MG63 (cell line): Measurements from ENCODE around the gene CNOT8. TPM values are rescaled to one million over a fixed set of nuclear protein-coding genes. Genes with fewer than 3 reads are reported as not detected.

Experiments used
- DNase-seq: peaks from one replicate; pipeline ENCODE4 v3.0.0-alpha.2; 2020
- H3K27me3 ChIP-seq: fragments of 250-450 bp; sonication (Bioruptor Pico); 2 replicates; pipeline ENCODE4 v1.5.1; 2020; ENCODE audit warnings: mild to moderate bottlenecking, moderate library complexity
- H3K36me3 ChIP-seq: fragments of 250-450 bp; sonication (Bioruptor Pico); 2 replicates; pipeline ENCODE4 v1.5.1; 2020; ENCODE audit warnings: mild to moderate bottlenecking, moderate library complexity
- H3K4me3 ChIP-seq: fragments of 250-450 bp; sonication (Bioruptor Pico); 2 replicates; pipeline ENCODE4 v1.5.1; 2020; ENCODE audit warnings: mild to moderate bottlenecking, moderate library complexity
- H3K9me3 ChIP-seq: fragments of 250-450 bp; sonication (Bioruptor Pico); 2 replicates; pipeline ENCODE4 v1.5.1; 2020; ENCODE audit warnings: mild to moderate bottlenecking, moderate library complexity
- total RNA-seq: library from RNA; depleted of rRNA; stranded (reverse); fragments of >200 nt; shearing (Covaris generic); gene quantifications from 2 replicates; pipeline ENCODE4 v1.2.3, GENCODE V29; 2014; ENCODE audit warnings: low replicate concordance

CNOT8 gene
- total RNA-seq, 1 experiment from 2014 or later = 70.7 TPM

- H3K9me3 ChIP-seq = no peaks in the 10 kb centered on the region
- H3K4me3 ChIP-seq = peak within 1 kb of the TSS; percentile 23
- no peaks in the 10 kb centered on the region for H3K27me3 ChIP-seq
- 0 out of 2 replicates have a peak, but pooled peaks cover under 1% of the 10 kb centered on the region for H3K36me3 ChIP-seq
- DNase-seq = peak; percentile 63
Observed at GRCh38 chr5:154850255-154851062, 8.0 kb upstream of the CNOT8 start, which contains the start of gene FAXDC2. FAXDC2 (minus strand) TSS chr5:154850603; CDS start chr5:154838178, 12,425 bp downstream.

GRCh38 chr5:154851351-154851750, 7.1 kb upstream of the CNOT8 start:
- no peak for DNase-seq
- Histone ChIP-seq H3K36me3 (no peaks in the 10 kb centered on the region), H3K27me3 (no peaks in the 10 kb centered on the region), H3K4me3 (no peak overlapping the region), H3K9me3 (no peaks in the 10 kb centered on the region)

- H3K27me3 ChIP-seq = no peaks in the 10 kb centered on the region
- DNase-seq = peak; percentile 99
- peaks cover 25% of the 10 kb centered on the region for H3K36me3 ChIP-seq
- H3K4me3 ChIP-seq = peak overlapping the region; percentile 83
- H3K9me3 ChIP-seq = no peaks in the 10 kb centered on the region
Observed at GRCh38 chr5:154857530-154858296, 714 bp upstream of the CNOT8 start.

DNA sequence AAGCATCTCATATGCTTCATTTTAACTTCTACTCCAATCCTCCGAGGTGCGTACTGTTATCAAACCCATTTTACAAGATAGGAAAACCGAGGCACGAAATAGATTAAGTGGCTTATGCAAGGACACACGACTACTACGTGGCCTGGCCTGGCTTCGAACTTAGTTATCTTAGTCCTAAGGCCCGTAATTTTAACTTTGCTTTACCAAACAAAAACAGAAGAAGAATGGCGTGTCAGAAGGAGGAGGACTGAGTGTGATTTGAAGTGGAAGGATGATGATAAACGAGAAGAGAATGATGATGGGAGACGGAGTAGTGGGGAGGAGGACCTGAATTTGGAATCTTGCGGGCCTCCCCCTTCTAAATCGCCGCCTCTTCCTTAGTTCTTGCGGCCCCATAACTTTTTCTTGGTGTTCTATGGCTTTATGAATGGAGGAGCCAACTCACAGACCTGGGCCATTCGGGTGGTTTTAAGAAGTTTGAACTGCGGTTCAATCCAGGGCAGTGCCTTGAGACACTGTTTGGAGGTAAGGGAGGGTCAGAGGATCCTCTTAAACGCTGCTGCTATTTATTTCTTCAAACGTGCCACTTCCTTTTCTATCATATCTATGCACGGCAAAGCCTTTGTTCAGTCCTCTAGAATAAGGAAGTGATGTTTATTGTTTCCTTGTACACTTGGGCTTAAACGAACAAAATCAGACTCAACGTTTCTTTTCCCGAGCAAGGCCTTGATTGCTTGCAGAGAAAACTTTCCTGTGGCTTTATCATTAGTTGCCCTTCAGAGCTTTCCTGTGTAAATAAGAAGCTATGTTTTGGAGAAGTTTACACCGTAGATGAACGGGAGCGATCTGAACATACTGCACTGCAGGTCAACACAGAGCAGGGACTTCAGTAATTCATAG, 795 bp downstream of the CNOT8 start:
- Histone ChIP-seq H3K36me3 (peaks cover 33% of the 10 kb centered on the region), H3K27me3 (no peaks in the 10 kb centered on the region), H3K9me3 (no peaks in the 10 kb centered on the region), H3K4me3 (peak overlapping the region; percentile 83)
- no peak for DNase-seq

GRCh38 chr5:154860123-154860522, 1.7 kb downstream of the CNOT8 start:
- DNase-seq = peak; percentile 70
- Histone ChIP-seq H3K9me3 (no peaks in the 10 kb centered on the region), H3K4me3 (peak overlapping the region; percentile 83), H3K36me3 (peaks cover 41% of the 10 kb centered on the region), H3K27me3 (no peaks in the 10 kb centered on the region)

DNA sequence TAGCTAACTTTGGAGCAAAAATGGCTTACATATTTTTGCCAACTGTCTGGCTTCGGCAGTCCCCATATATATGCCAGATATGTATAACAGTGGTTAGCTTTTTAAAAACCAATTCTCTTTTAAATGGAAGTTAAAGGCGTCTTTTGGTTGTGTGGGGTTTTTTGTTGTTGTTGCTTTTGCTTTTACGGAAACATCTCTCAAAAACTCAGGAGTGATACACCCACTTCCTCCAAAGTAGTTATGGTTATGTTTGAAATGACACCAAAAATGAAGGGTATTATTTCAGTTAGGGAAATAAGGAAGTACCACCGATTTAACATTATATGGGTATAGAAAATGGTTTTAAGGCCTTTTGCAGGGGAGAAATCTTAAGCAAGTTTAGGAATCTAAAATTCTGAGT, 2.3 kb downstream of the CNOT8 start:
- DNase-seq = no peak
- Histone ChIP-seq H3K4me3 (peak overlapping the region; percentile 83), H3K9me3 (no peaks in the 10 kb centered on the region), H3K36me3 (peaks cover 47% of the 10 kb centered on the region), H3K27me3 (no peaks in the 10 kb centered on the region)

- Histone ChIP-seq H3K36me3 (peaks cover 55% of the 10 kb centered on the region), H3K9me3 (no peaks in the 10 kb centered on the region), H3K4me3 (no peak overlapping the region), H3K27me3 (no peaks in the 10 kb centered on the region)
- DNase-seq = no peak
Observed at GRCh38 chr5:154861946-154862345, 3.5 kb downstream of the CNOT8 start.

DNA sequence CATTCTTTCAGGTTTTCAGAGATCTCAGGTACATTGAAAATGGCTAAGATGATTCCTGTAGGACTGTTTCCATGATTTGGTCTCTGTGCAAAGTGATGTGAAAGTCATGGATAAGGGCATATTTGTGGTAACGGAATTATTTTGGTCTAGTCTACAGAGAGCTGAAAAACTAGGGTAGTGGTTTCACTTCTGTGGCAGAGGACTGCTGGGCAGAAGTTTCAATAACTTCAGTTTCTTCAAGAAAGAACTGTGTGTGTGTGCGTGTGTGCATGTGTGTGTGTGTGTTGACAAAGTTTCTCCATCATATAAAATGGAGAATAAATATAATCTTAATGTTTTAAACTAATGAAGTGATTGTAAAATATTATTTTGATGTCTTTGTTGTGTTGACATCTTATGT, 4.3 kb downstream of the CNOT8 start:
- no peak for DNase-seq
- Histone ChIP-seq H3K4me3 (no peak overlapping the region), H3K9me3 (no peaks in the 10 kb centered on the region), H3K36me3 (peaks cover 58% of the 10 kb centered on the region), H3K27me3 (no peaks in the 10 kb centered on the region)

DNA sequence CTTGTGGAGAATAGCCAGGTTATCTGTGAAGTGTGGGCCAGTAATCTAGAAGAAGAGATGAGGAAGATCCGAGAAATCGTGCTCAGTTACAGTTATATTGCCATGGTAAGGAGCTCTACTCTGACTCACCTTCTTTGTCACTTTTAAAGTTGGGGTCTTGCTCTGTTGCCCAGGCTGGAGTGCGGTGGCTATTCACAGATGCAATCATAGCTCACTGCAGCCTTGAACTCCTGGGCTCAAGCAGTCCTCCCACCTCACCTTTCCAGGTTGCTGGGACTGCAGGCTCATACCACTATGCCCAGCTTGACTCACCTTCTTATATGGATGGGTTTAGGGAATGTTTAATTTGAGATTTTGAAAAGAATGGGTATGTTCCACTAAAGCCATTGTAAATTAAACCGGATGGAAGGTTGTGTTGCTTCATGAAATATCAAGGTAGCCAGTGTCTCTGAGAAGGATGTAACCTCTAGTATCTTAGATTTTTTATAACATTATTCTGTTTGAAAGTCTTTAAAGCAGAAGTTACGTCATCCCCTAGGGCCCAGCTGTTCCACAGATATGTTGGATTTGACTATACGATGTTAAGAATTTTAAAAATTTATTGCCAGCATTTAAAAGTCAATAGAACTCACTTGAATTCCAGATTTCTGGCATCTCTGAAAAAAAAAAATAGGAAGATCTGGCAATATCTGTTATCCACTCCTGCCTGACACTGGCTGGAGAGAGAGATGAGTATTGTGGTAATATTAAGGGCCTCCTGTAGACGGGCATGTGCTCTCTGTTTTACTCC, 5.1 kb downstream of the CNOT8 start:
- H3K36me3 ChIP-seq = peaks cover 60% of the 10 kb centered on the region
- no peak overlapping the region for H3K4me3 ChIP-seq
- H3K27me3 ChIP-seq = no peaks in the 10 kb centered on the region
- DNase-seq = no peak
- no peaks in the 10 kb centered on the region for H3K9me3 ChIP-seq

GRCh38 chr5:154865466-154866184, 7.2 kb downstream of the CNOT8 start:
- DNase-seq = no peak
- Histone ChIP-seq H3K9me3 (no peaks in the 10 kb centered on the region), H3K27me3 (no peaks in the 10 kb centered on the region), H3K4me3 (no peak overlapping the region), H3K36me3 (peaks cover 61% of the 10 kb centered on the region)

GRCh38 chr5:154866841-154867240, 8.4 kb downstream of the CNOT8 start:
- H3K36me3 ChIP-seq = peaks cover 62% of the 10 kb centered on the region
- no peaks in the 10 kb centered on the region for H3K27me3 ChIP-seq
- DNase-seq = no peak
- H3K9me3 ChIP-seq = no peaks in the 10 kb centered on the region
- H3K4me3 ChIP-seq = no peak overlapping the region

DNA sequence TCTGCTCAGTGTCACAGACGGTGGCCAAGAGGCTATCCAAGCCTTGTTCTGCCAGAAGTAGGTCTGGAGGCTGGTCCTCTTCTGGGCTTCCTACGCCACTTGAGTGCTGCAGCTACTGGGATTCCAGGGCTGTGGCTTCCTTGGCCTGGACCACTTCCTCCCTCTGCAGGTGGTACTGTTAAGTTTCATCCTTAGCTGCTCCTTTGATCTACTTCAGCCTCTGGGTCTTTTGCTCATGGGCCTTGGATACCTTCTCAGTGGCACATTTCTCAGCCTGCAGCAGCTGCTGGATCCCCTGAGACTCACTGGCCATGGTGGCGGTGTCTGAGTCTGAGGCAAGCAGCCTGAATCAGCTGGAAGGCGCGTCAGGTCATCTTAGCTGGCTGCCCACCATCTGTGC, 10.3 kb downstream of the CNOT8 start:
- no peaks in the 10 kb centered on the region for H3K9me3 ChIP-seq
- H3K27me3 ChIP-seq = no peaks in the 10 kb centered on the region
- H3K4me3 ChIP-seq = no peak overlapping the region
- DNase-seq = peak; percentile 22
- peaks cover 68% of the 10 kb centered on the region for H3K36me3 ChIP-seq

- Histone ChIP-seq H3K4me3 (no peak overlapping the region), H3K36me3 (peaks cover 77% of the 10 kb centered on the region), H3K27me3 (no peaks in the 10 kb centered on the region), H3K9me3 (peaks cover 4% of the 10 kb centered on the region; the same call in 1 of the 2 replicates)
- no peak for DNase-seq
Observed at GRCh38 chr5:154871734-154872133, 13.3 kb downstream of the CNOT8 start.

DNA sequence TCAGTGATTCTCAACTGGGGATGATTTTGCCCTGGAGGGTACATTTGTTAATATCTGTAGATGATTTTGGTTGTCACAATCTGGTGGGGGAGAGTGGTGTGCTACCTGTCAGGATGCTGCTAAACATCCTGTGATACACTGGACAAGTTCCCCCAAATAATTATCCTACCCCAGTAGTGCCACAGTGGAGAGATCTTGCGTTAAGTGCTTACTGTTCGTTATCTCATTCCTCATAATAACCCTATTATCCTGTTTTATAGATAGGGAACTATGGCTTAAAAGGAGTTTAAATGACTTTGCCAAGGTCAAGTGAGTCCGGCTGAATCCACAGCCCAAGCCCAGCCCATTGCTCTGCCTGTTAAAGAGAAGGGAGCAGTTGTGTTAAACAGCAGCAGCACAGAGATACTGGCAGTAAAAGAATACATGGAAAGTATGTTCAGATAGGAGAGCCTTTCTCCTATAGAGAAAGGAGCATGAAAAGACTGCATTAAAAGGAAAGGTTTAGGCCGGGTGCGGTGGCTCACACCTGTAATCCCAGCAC, 15.4 kb downstream of the CNOT8 start:
- Histone ChIP-seq H3K9me3 (peaks cover 14% of the 10 kb centered on the region), H3K27me3 (no peaks in the 10 kb centered on the region), H3K36me3 (peaks cover 85% of the 10 kb centered on the region), H3K4me3 (no peak overlapping the region)
- no peak for DNase-seq

GRCh38 chr5:154878642-154879335, 20.4 kb downstream of the CNOT8 start:
- peaks cover 16% of the 10 kb centered on the region for H3K9me3 ChIP-seq
- no peak for DNase-seq
- H3K36me3 ChIP-seq = peaks cover 62% of the 10 kb centered on the region
- H3K27me3 ChIP-seq = no peaks in the 10 kb centered on the region
- no peak overlapping the region for H3K4me3 ChIP-seq
